DMS114 treated with DMSO at 0.1 percent for 48 hours (cell line): ENCODE data around the gene AKIRIN2.
"Not testable (repeated sequence)": the region's sequence is repeated elsewhere in the genome, so short reads cannot be mapped to it uniquely, and the experiment has no call there.

Source experiments
- DNase-seq: peaks from one replicate; lab custom pipeline; 2025; ENCODE audit not compliant: unreplicated experiment; lab: John Stamatoyannopoulos, UW

The AKIRIN2 gene

GRCh38 chr6:87718662-87719433 is 16.8 kb upstream of the AKIRIN2 start:
- DNase-seq, result no peak

- no peak for DNase-seq
Measured at GRCh38 chr6:87716928-87717614, 15.0 kb upstream of the AKIRIN2 start.

GRCh38 chr6:87714093-87714842 is 12.2 kb upstream of the AKIRIN2 start:
- no peak for DNase-seq

GRCh38 chr6:87712713-87713112 is 10.7 kb upstream of the AKIRIN2 start:
- not testable (repeated sequence) for DNase-seq

GRCh38 chr6:87710090-87710489 is 8.1 kb upstream of the AKIRIN2 start:
- DNase-seq, result no peak

GRCh38 chr6:87708581-87709427 is 6.8 kb upstream of the AKIRIN2 start:
- DNase-seq, result not testable (repeated sequence)

GRCh38 chr6:87706187-87706966 is 4.3 kb upstream of the AKIRIN2 start:
- DNase-seq, result no peak

- DNase-seq, result no peak
Measured at GRCh38 chr6:87705070-87705691, 3.1 kb upstream of the AKIRIN2 start.

- not testable (repeated sequence) for DNase-seq
Measured at GRCh38 chr6:87703039-87703438, 1.0 kb upstream of the AKIRIN2 start.

- DNase-seq, result no peak
Measured at GRCh38 chr6:87702589-87702945, 534 bp upstream of the AKIRIN2 start.

GRCh38 chr6:87701344-87701675 is 723 bp downstream of the AKIRIN2 start:
- DNase-seq, result no peak

- DNase-seq, result no peak
Measured at GRCh38 chr6:87700397-87701343, 1.4 kb downstream of the AKIRIN2 start.

GRCh38 chr6:87699576-87699975 is 2.5 kb downstream of the AKIRIN2 start:
- no peak for DNase-seq

- DNase-seq, result no peak
Measured at GRCh38 chr6:87698547-87699006, 3.5 kb downstream of the AKIRIN2 start.

GRCh38 chr6:87697581-87698546 is 4.2 kb downstream of the AKIRIN2 start:
- DNase-seq, result no peak

GRCh38 chr6:87696817-87697216 is 5.2 kb downstream of the AKIRIN2 start:
- not testable (repeated sequence) for DNase-seq

GRCh38 chr6:87692086-87692485 is 9.9 kb downstream of the AKIRIN2 start:
- no peak for DNase-seq
